Activated naive CD4-positive, alpha-beta T cell treated with anti-CD3 and anti-CD28 coated beads for 36 hours (primary cell): ENCODE measurements around the gene MEPCE. TPM values are rescaled to one million over a fixed set of nuclear protein-coding genes. Genes with fewer than 3 reads are reported as not detected.
"Not testable (repeated sequence)": the region's sequence is repeated elsewhere in the genome, so short reads cannot be mapped to it uniquely, and the experiment has no call there.

Experiments used
- CTCF ChIA-PET: fragments of 350-600 bp; sonication (Branson Sonifier 250); formaldehyde crosslinking; loops from one replicate; lab custom pipeline; 2021; ENCODE audit warnings: antibody characterized with exemption; lab: Charles Lee
- DNase-seq: peaks from one replicate; pipeline ENCODE4 v3.0.0-alpha.2; 2020
- H3K27ac Mint-ChIP-seq: one replicate; pipeline ENCODE4 v1.8.0; 2021; ENCODE audit warnings: mild to moderate bottlenecking, mixed read lengths
- H3K27me3 Mint-ChIP-seq: one replicate; pipeline ENCODE4 v1.8.0; 2021; ENCODE audit warnings: low read depth, mixed read lengths
- H3K36me3 Mint-ChIP-seq: one replicate; pipeline ENCODE4 v1.8.0; 2021; ENCODE audit warnings: low read depth, mixed read lengths
- H3K4me1 Mint-ChIP-seq: one replicate; pipeline ENCODE4 v1.8.0; 2021; ENCODE audit warnings: low read depth, mixed read lengths
- H3K4me3 Mint-ChIP-seq: one replicate; pipeline ENCODE4 v1.8.0; 2021; ENCODE audit warnings: mild to moderate bottlenecking, moderate library complexity, mixed read lengths
- H3K9me3 Mint-ChIP-seq: one replicate; pipeline ENCODE4 v1.8.0; 2021; ENCODE audit warnings: mixed read lengths
- intact Hi-C: fragments of 100-400 bp; cut with micrococcal nuclease; formaldehyde crosslinking; loops from one replicate; pipeline ENCODE4 v1.15.1; 2023
- total RNA-seq, 2 experiments: library from RNA; stranded (reverse); gene quantifications; one replicate each; pipeline ENCODE4 v1.2.3, GENCODE V29; 2021

MEPCE gene
- total RNA-seq, 2 experiments from 2014 or later = 39.3 to 39.7 TPM

- DNase-seq = no peak
- intact Hi-C loops = no loop called here
- CTCF ChIA-PET = interaction anchor here (0.6 to 1.4 kb wide), 7 partner anchors 15 to 707 kb away, joined by 3 to 8 read pairs (median 4); partner anchors contain the start of gene POP7
- H3K4me1 Mint-ChIP-seq = peaks cover 34% of the 10 kb centered on the region
- no peaks in the 10 kb centered on the region for H3K9me3 Mint-ChIP-seq
- H3K27ac Mint-ChIP-seq = peak overlapping the region; percentile 97
- H3K27me3 Mint-ChIP-seq = no peaks in the 10 kb centered on the region
- peak overlapping the region; percentile 94 for H3K4me3 Mint-ChIP-seq
- peaks cover 34% of the 10 kb centered on the region for H3K36me3 Mint-ChIP-seq
Measured at GRCh38 chr7:100437150-100438100, 7.8 kb downstream of the MEPCE start.

- CTCF ChIA-PET = interaction anchor here (0.6 to 2.7 kb wide), 4 partner anchors 12 to 706 kb away, joined by 3 to 10 read pairs (median 6); no protein-coding TSS in a partner anchor
- no peak for DNase-seq
- peak overlapping the region; percentile 50 for H3K27ac Mint-ChIP-seq
- no peak overlapping the region for H3K4me3 Mint-ChIP-seq
- H3K4me1 Mint-ChIP-seq = peaks cover 26% of the 10 kb centered on the region
- H3K36me3 Mint-ChIP-seq = peaks cover 26% of the 10 kb centered on the region
- H3K27me3 Mint-ChIP-seq = no peaks in the 10 kb centered on the region
- intact Hi-C loops = no loop called here
- H3K9me3 Mint-ChIP-seq = no peaks in the 10 kb centered on the region
Measured at GRCh38 chr7:100438172-100438571, 8.5 kb downstream of the MEPCE start.

- H3K27me3 Mint-ChIP-seq, H3K4me3 Mint-ChIP-seq, H3K9me3 Mint-ChIP-seq, DNase-seq, H3K27ac Mint-ChIP-seq, intact Hi-C loops: not testable (repeated sequence)
- H3K4me1 Mint-ChIP-seq = peaks cover 21% of the 10 kb centered on the region
- CTCF ChIA-PET = interaction anchor here (0.7 to 2.7 kb wide), 2 partner anchors 11 to 706 kb away, joined by 3 to 10 read pairs; no protein-coding TSS in a partner anchor
- H3K36me3 Mint-ChIP-seq = peaks cover 22% of the 10 kb centered on the region
Measured at GRCh38 chr7:100438731-100439130, 9.1 kb downstream of the MEPCE start.

GRCh38 chr7:100439244-100439643 is 9.6 kb downstream of the MEPCE start:
- H3K4me1 Mint-ChIP-seq = peaks cover 17% of the 10 kb centered on the region
- H3K36me3 Mint-ChIP-seq = peaks cover 17% of the 10 kb centered on the region
- H3K27me3 Mint-ChIP-seq, DNase-seq, H3K9me3 Mint-ChIP-seq, intact Hi-C loops, H3K4me3 Mint-ChIP-seq, H3K27ac Mint-ChIP-seq: not testable (repeated sequence)
- CTCF ChIA-PET = interaction anchor here (2.7 kb wide), 1 partner anchor 11 kb away, joined by 10 read pairs; no protein-coding TSS in a partner anchor

GRCh38 chr7:100441641-100442535 is 12.3 kb downstream of the MEPCE start:
- no peak overlapping the region for H3K27ac Mint-ChIP-seq
- intact Hi-C loops = no loop called here
- no peak for DNase-seq
- H3K4me1 Mint-ChIP-seq = peaks cover 14% of the 10 kb centered on the region
- no peaks in the 10 kb centered on the region for H3K27me3 Mint-ChIP-seq
- H3K9me3 Mint-ChIP-seq = no peaks in the 10 kb centered on the region
- CTCF ChIA-PET = interaction anchor here (0.6 to 0.8 kb wide), 2 partner anchors 66 to 263 kb away, joined by 3 read pairs; no protein-coding TSS in a partner anchor
- no peaks in the 10 kb centered on the region for H3K36me3 Mint-ChIP-seq
- no peak overlapping the region for H3K4me3 Mint-ChIP-seq

GRCh38 chr7:100443096-100443840 is 13.6 kb downstream of the MEPCE start:
- H3K36me3 Mint-ChIP-seq = no peaks in the 10 kb centered on the region
- CTCF ChIA-PET = interaction anchor here (0.6 to 1.4 kb wide), 3 partner anchors 13 to 262 kb away, joined by 3 to 4 read pairs (median 3); no protein-coding TSS in a partner anchor
- H3K27ac Mint-ChIP-seq = no peak overlapping the region
- intact Hi-C loops = no loop called here
- no peak for DNase-seq
- H3K27me3 Mint-ChIP-seq = no peaks in the 10 kb centered on the region
- H3K9me3 Mint-ChIP-seq = no peaks in the 10 kb centered on the region
- H3K4me1 Mint-ChIP-seq = peaks cover 14% of the 10 kb centered on the region
- no peak overlapping the region for H3K4me3 Mint-ChIP-seq

GRCh38 chr7:100444311-100445278 is 15.0 kb downstream of the MEPCE start:
- Mint-ChIP-seq H3K4me3 (no peak overlapping the region), H3K4me1 (peaks cover 14% of the 10 kb centered on the region), H3K36me3 (no peaks in the 10 kb centered on the region), H3K27ac (peak overlapping the region; percentile 63), H3K27me3 (no peaks in the 10 kb centered on the region), H3K9me3 (no peaks in the 10 kb centered on the region)
- peak; percentile 45 for DNase-seq
- CTCF ChIA-PET = interaction anchor here (0.5 to 1.7 kb wide), 7 partner anchors 9 to 312 kb away, joined by 3 to 6 read pairs (median 3); no protein-coding TSS in a partner anchor
- intact Hi-C loops = no loop called here

- Mint-ChIP-seq H3K36me3 (no peaks in the 10 kb centered on the region), H3K27me3 (no peaks in the 10 kb centered on the region), H3K27ac (no peak overlapping the region), H3K9me3 (no peaks in the 10 kb centered on the region), H3K4me3 (no peak overlapping the region), H3K4me1 (peaks cover 20% of the 10 kb centered on the region)
- intact Hi-C loops = no loop called here
- CTCF ChIA-PET = interaction anchor here (0.7 to 1.7 kb wide), 4 partner anchors 9 to 184 kb away, joined by 3 read pairs; no protein-coding TSS in a partner anchor
- DNase-seq = no peak
Measured at GRCh38 chr7:100446040-100446439, 16.4 kb downstream of the MEPCE start.

GRCh38 chr7:100447363-100447762 is 17.7 kb downstream of the MEPCE start:
- H3K27ac Mint-ChIP-seq, intact Hi-C loops, H3K36me3 Mint-ChIP-seq, DNase-seq, H3K27me3 Mint-ChIP-seq, H3K4me3 Mint-ChIP-seq, H3K9me3 Mint-ChIP-seq: not testable (repeated sequence)
- peaks cover 20% of the 10 kb centered on the region for H3K4me1 Mint-ChIP-seq
- CTCF ChIA-PET = interaction anchor here (0.6 to 1.6 kb wide), 3 partner anchors 7 to 35 kb away, joined by 3 read pairs; no protein-coding TSS in a partner anchor

GRCh38 chr7:100449190-100449795 is 19.7 kb downstream of the MEPCE start:
- CTCF ChIA-PET = interaction anchor here (0.6 to 2.1 kb wide), 8 partner anchors 10 to 268 kb away, joined by 3 to 10 read pairs (median 4); partner anchors contain the start of genes PPP1R35 and SPACDR
- peaks cover 26% of the 10 kb centered on the region for H3K4me1 Mint-ChIP-seq
- H3K9me3 Mint-ChIP-seq = no peaks in the 10 kb centered on the region
- no peak overlapping the region for H3K27ac Mint-ChIP-seq
- H3K4me3 Mint-ChIP-seq = no peak overlapping the region
- H3K36me3 Mint-ChIP-seq = no peaks in the 10 kb centered on the region
- DNase-seq = no peak
- H3K27me3 Mint-ChIP-seq = no peaks in the 10 kb centered on the region
- intact Hi-C loops = no loop called here
